Measurements from ENCODE around the gene ZNF217.
"Not testable (repeated sequence)": the region's sequence is repeated elsewhere in the genome, so short reads cannot be mapped to it uniquely, and the experiment has no call there.

ZNF217 gene

DNA sequence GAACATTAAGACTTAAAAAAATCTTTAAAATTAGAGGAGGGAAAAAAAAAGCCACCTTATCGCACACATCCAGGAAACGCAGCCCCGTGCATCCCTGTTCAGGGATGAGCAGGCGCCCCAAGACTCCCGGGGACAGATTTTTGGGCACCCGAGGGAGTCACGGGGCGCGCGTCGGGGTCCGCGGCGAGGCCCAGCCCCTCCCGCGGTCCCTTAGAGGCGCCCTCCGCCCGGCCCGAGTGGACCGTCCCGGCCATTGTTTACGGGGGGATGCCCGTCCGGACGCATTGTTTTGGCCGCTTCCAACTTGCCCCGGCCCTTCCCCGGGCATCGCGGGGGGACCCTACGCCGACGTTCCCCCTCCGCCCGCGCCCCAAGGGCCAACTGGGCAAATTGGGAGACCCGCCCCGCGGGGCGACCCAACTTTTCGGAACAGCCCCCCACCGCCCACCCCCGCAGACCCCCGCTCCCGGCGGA is 610 bp downstream of the ZNF217 start:
- TF ChIP-seq, protein P1, sequence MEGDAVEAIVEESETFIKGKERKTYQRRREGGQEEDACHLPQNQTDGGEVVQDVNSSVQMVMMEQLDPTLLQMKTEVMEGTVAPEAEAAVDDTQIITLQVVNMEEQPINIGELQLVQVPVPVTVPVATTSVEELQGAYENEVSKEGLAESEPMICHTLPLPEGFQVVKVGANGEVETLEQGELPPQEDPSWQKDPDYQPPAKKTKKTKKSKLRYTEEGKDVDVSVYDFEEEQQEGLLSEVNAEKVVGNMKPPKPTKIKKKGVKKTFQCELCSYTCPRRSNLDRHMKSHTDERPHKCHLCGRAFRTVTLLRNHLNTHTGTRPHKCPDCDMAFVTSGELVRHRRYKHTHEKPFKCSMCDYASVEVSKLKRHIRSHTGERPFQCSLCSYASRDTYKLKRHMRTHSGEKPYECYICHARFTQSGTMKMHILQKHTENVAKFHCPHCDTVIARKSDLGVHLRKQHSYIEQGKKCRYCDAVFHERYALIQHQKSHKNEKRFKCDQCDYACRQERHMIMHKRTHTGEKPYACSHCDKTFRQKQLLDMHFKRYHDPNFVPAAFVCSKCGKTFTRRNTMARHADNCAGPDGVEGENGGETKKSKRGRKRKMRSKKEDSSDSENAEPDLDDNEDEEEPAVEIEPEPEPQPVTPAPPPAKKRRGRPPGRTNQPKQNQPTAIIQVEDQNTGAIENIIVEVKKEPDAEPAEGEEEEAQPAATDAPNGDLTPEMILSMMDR (IDR thresholded peaks at IDR 0.05; ENCODE audit: control insufficient read depth, extremely low read depth, insufficient read depth) = no peak
- H3K4me3 ChIP-seq (ENCODE audit: low read depth, low read length) = peak overlapping the region; percentile 74
- no peak for DNase-seq (ENCODE audit: low read depth)

DNA sequence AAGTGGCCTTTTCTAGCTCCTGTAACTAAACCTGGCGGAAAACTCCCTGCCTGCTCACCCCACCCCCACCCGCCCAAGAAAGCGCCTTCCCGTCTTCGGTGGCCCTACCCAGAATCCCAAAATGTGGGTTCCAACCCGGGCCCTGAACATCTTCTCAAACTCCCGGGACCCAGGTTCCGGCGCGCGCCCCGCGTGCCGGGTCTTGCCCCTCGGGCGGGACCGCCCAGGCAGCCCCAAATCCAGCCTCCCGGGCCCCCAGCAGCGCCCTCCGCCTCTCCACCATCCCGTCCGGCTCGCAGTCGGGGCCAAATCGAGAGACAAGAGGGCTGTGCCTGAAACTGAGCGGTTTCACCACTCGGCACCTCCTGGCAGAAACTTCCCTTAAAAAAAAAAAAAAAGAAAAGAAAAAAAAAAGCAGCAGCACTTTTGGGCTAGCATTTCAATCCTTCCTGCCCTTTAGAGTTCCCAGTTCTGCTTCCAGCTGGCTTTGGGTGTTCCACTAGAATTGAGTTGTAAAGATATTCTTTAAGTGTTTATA is 1.1 kb downstream of the ZNF217 start:
- DNase-seq (ENCODE audit: low read depth) = not testable (repeated sequence)
- H3K4me3 ChIP-seq (ENCODE audit: low read depth, low read length) = peak overlapping the region; percentile 74

DNA sequence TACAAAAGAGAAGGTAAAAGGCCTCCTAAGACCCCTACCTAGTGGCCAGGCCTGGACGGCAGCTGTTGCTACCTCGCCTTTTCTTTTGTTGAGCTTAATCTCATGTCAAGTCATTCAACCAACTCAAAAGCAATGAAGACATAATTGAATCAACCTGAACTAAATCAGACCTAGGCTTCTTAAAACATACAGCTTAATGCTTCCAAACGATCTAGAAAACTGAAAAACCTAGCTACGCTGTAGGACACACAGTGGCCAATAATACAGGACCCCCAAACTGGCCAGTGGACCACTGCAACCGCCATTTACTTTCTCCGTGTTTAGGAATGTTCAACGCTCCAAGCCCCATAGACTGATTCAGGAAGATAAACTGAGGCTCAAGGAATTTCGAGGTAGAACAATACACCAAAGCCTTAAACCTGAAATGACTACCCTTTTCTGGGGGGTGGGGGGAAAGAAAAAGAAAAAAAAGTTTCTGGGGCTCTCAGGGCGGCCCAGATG is 1.6 kb downstream of the ZNF217 start:
- DNase-seq (ENCODE audit: low read depth) = not testable (repeated sequence)
- peak overlapping the region; percentile 74 for H3K4me3 ChIP-seq (ENCODE audit: low read depth, low read length)

DNA sequence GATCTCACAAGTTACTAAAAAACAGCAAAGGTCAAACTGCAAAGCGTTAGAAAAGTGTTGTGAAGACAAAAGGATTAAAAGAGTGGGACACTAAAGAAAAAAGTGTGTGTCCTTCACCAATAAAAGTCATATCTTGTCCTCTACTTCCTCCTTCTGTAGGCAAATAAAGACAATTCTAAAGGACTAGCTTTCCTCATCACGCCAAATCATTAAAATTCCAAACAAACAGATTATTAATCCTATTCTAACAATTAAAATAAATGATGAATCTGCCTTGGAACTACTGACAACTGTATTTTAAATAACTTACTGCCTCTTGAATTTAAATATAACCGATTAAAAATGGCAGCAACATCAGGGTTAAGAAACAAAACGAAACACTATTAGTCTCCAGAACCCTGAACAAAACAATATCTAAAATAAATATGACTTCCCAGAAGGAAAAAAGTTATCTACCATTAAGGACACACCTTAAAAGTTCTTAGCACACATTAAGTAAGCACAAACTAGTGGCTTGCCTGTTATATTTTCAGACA is 2.4 kb downstream of the ZNF217 start:
- peak overlapping the region; percentile 74 for H3K4me3 ChIP-seq (ENCODE audit: low read depth, low read length)
- not testable (repeated sequence) for DNase-seq (ENCODE audit: low read depth)

DNA sequence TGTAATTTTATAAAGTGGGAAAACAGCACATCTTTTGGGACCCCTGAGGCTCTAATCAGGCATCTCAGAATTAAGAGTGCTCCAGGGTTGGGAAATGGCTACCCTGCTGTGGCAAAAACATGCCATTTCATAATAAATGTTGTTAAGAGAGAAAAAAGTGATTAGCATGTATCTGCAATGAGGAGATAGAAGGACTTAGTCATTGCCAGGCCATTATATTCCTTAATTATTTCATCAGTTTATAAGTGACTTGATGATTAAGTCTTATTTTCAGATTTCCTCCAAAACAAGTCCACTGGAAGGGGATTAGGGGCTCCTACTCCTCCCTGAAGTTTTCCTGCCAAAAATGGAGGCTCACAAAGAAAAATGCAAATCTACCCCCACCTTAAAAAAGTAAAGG is 3.0 kb downstream of the ZNF217 start:
- not testable (repeated sequence) for DNase-seq (ENCODE audit: low read depth)
- H3K4me3 ChIP-seq (ENCODE audit: low read depth, low read length) = peak overlapping the region; percentile 74

DNA sequence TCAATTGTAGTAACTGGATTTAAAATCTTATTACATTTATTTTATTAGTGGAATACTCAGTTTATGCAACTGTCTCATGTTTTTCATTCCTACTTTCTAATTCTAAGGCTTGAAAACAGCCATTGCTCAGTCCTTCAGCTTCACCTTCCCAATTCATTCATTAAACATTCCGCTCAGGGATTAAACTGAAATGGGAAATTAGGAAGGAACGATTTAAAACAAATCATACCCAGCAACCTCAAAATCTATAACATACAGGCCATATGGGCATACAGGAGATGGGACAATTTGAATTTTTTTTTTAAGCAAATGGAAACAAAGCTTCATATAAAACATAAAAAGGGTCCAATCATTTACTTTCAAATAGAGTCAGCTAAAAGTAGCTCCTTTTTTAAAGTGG is 3.5 kb downstream of the ZNF217 start:
- not testable (repeated sequence) for DNase-seq (ENCODE audit: low read depth)
- peak overlapping the region; percentile 74 for H3K4me3 ChIP-seq (ENCODE audit: low read depth, low read length)

DNA sequence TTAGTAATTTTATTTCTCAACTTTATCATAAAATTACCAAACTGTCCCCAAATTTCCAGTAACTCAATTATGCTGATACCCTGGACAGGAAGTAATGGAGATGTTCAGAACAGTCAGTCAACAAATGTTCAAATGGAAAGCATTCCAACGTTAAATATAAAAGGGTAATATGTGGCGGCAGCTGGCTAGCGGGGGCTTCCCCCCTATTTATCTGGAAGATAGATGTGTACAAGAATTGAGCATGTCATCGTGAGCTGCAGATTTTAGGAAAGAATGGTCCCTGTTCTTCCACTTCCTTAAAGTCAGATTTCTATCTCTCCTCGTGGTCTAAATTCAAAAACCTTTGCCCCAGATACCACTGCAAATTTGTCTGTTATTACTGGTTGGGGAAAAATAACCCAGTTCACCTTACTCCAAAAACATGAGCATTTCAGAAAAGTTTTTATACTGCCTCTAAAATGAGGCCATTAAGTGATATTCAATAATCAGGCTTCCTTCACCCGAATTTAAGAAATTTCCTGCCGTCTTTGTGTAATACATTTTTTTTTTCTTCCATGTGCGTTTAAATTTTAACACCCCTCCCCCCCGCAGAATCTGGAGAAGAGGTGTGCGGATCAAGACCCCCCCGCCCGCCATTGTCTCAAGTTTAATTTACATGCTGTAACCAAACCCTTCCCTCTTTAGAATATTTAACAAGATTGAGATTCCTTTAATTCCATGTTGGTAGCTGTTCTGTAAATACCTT is 4.1 kb downstream of the ZNF217 start:
- peak overlapping the region; percentile 74 for H3K4me3 ChIP-seq (ENCODE audit: low read depth, low read length)
- not testable (repeated sequence) for DNase-seq (ENCODE audit: low read depth)

DNA sequence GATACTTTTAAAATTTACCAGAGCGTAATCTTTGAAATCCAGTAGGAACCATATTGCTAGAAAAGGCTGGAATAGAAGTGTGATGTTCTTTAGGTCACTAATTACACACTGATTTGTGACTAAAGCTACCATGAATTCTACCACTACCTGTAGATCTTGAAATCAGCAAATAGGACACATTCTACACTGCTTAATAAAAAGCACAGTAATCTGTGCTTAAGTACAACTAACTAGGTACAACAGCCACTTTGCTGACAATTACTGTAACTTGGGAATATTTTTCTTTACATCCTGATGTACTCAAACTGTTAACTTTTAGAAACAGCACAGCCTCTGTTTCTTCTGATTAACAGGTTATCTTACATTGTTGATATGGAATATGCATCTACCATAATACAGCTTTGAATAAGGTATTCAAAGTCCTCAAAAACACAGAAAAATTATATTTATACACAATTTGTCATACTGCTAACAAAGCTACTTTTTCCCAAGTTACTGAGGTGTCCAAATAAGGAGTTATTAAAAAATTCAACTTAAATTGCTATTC is 6.4 kb downstream of the ZNF217 start:
- H3K4me3 ChIP-seq (ENCODE audit: low read depth, low read length) = not testable (repeated sequence)

DNA sequence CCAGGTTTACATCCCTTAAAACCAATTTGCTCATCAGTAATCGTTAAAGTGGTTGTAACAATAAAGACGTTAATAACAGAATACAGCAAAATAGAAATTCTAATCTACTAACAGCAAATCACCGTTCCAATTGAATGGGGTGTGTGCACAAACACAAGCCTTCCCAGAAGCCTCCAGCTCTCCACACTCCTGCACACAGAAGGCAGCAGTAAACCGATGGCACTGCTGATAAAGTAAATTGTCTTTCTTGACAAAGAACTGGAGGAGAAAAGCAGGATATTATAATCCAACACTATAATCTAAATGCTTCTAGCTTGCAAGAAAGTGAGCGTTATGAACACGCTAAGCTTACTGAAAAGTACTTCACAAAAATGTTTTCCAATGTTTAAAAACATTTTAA is 7.0 kb downstream of the ZNF217 start:
- DNase-seq (ENCODE audit: low read depth) = no peak
- TF ChIP-seq, protein P1 (IDR thresholded peaks at IDR 0.05; ENCODE audit: control insufficient read depth, extremely low read depth, insufficient read depth) = no peak
- no peak overlapping the region; the same call in 1 of the 2 replicates for H3K4me3 ChIP-seq (ENCODE audit: low read depth, low read length)

More for the DNA sequence above, 6.4 kb downstream of the ZNF217 start:
- not testable (repeated sequence) for DNase-seq (ENCODE audit: low read depth)

DNA sequence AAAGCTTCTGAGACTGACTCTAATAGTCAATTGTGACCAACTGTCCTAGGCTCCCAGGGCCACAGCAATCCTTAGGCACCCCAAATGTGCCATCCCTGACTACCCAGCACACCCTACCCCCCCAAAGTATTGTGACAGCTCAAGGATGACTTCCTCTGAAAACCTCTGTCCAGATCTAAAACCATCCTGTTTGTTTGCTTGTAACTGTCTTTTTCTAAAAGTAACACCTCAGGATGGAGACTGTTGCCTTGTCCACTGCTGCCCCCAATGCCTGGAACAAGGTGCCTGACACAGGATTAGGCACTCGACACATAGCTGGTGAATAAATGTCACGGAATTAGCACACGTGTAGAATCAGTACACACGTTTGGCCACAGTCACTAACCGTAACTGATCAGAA is 7.7 kb downstream of the ZNF217 start:
- DNase-seq (ENCODE audit: low read depth); H3K4me3 ChIP-seq (ENCODE audit: low read depth, low read length): not testable (repeated sequence)

DNA sequence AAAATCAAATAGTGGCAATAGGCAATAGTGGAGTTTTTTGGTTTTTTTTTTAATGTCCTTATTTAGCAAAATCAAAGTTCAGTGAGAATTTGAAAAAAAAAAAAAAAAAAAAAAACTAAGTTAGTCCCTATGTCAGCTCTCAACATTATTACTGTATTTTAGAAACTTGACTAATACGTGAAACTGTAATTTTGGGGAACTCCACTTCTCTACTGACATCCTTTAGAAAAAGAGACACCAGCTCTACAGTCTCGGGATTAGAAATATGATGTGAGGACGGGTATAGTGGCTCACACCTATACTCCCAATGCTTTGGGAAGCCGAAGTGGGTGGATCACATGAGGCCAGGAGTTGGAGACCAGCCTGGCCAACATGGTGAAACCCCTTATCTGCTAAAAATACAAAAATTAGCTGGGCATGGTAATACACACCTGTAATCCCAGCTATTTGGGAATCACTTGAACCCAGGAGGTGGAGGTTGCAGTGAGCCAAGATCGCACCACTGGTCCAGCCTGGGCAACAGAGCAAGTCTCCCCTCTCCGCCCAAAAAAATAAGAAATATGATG is 8.6 kb downstream of the ZNF217 start:
- not testable (repeated sequence) for DNase-seq (ENCODE audit: low read depth); H3K4me3 ChIP-seq (ENCODE audit: low read depth, low read length)

DNA sequence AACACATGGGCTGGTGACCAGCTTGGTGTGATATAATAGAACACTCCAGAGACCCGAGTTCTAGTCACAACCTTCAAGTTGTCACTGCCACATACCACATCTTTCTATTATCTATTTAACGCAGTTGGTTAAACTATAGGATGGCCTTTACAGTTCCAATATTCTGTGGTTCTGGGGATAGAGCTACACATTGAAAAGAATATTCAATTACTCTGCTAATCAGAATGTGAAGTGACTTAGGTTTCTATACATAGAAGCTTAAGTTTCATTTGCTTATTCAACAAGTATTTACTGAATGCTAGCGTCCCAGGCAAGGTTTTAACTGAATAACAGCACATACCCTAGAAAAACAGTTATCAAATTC is 9.1 kb downstream of the ZNF217 start:
- not testable (repeated sequence) for H3K4me3 ChIP-seq (ENCODE audit: low read depth, low read length); DNase-seq (ENCODE audit: low read depth)

DNA sequence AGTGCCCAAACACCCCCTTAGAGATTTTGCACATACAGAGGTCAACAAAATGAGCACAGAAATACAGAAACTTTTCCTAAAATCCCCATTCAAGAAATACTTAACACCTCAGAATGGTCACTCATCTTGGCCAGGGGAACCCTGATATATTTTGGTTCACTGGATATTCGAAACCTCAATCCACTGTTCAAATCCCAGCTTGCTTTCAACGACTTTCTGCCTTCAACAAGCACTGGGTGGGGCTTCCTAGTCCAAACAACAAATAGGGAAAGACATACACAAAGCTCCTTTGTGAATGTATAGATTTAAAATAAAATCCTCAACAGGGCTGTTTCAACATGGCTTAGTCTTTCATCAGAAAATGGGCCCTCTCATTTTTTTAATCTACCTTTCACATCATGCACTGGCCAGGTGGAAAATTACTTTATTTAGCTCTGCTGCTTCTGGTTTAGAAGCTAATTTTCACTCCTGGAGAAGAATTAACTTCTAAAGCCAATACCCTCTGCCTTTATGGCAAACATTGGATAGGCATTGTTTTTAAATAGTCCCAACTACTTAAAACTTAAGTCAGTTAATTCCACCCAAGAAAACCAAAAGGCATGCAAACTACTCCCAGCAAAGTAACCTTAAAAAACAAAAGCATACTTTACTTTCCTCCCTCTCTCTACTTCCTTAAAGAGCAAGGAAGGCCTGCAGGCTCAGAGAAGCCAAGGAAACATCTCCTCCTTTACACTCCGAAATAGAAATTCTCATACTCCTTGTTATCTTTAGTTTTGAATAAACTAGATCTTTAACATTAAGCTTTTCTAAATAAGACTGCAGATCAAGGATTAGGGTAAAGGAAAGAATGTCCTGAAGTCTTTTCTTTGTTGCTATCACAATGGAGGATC is 9.7 kb downstream of the ZNF217 start:
- H3K4me3 ChIP-seq (ENCODE audit: low read depth, low read length); DNase-seq (ENCODE audit: low read depth): not testable (repeated sequence)
